ENCODE results near the gene ENC1. TPM values are rescaled to one million over a fixed set of nuclear protein-coding genes. Genes with fewer than 3 reads are reported as not detected.
"Not testable (repeated sequence)": the region's sequence is repeated elsewhere in the genome, so short reads cannot be mapped to it uniquely, and the experiment has no call there.

ENC1 gene
- total RNA-seq (2014; rRNA removed; shearing (Covaris generic)), result 104 and 109 TPM in 2 replicates

GRCh38 chr5:74640450-74640953 lies at the start of gene ENC1:
TSS of gene ENC1 (minus strand) at chr5:74640728. CDS start at chr5:74636485, 4,243 bp downstream.
- Histone ChIP-seq H3K4me3 (peak within 1 kb of the TSS; percentile 92), H3K36me3 (peaks cover 40% of the 10 kb centered on the region), H3K27ac (peak within 1 kb of the TSS; percentile 99), H3K27me3 (no peaks in the 10 kb centered on the region), H3K9me3 (replicated peaks) (no peaks in the 10 kb centered on the region), H3K4me1 (peaks cover 31% of the 10 kb centered on the region)
- peak; percentile 97 for DNase-seq

- H3K27ac ChIP-seq, result no peak overlapping the region
- peaks cover 11% of the 10 kb centered on the region; the same call in 1 of the 2 replicates for H3K4me1 ChIP-seq
- H3K9me3 ChIP-seq (replicated peaks), result no peaks in the 10 kb centered on the region
- H3K36me3 ChIP-seq, result no peaks in the 10 kb centered on the region
- no peaks in the 10 kb centered on the region for H3K27me3 ChIP-seq
- DNase-seq, result no peak
- H3K4me3 ChIP-seq, result no peak overlapping the region
These were observed 46.6 kb upstream of the ENC1 start for GRCh38 chr5:74686962-74687751.

GRCh38 chr5:74685979-74686631 lies 45.6 kb upstream of the ENC1 start:
- Histone ChIP-seq H3K36me3 (no peaks in the 10 kb centered on the region), H3K27ac (no peak overlapping the region; the same call in 1 of the 2 replicates), H3K27me3 (no peaks in the 10 kb centered on the region), H3K4me3 (peak overlapping the region; percentile 84), H3K9me3 (replicated peaks) (no peaks in the 10 kb centered on the region), H3K4me1 (peaks cover 11% of the 10 kb centered on the region; the same call in 1 of the 2 replicates)
- DNase-seq, result no peak

- H3K4me3 ChIP-seq, result peak within 1 kb of the TSS; percentile 84
- no peaks in the 10 kb centered on the region for H3K9me3 ChIP-seq (replicated peaks)
- H3K27ac ChIP-seq, result peak within 1 kb of the TSS; percentile 45
- DNase-seq, result peak; percentile 79 to 82
- peaks cover 11% of the 10 kb centered on the region; the same call in 1 of the 2 replicates for H3K4me1 ChIP-seq
- no peaks in the 10 kb centered on the region for H3K27me3 ChIP-seq
- H3K36me3 ChIP-seq, result no peaks in the 10 kb centered on the region
These were observed 44.6 kb upstream of the ENC1 start, which contains the start of gene HEXB for GRCh38 chr5:74684900-74685851. TSS of gene HEXB (plus strand) at chr5:74685233. CDS start at chr5:74685261, 28 bp downstream.

DNA sequence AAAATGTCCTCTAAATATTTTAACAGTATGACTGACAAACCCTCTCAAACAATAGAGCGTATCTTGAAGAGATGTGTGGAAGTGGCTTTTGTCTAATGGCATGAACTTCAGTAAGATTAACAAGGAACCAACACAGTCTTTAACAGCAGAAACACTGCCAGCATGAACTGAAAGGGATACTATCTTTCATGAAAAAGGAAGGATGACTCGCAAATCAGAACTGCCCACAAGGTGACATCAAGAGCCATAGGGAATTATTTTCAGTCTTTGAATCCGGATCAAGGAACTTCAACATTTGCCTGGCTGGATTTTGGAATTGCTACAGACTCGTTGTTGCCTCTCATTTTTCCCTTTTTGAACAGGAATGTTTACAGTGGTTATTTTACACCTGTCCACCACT lies 39.4 kb upstream of the ENC1 start:
- no peak for DNase-seq
- Histone ChIP-seq H3K4me3 (no peak overlapping the region), H3K27ac (no peak overlapping the region), H3K9me3 (replicated peaks) (no peaks in the 10 kb centered on the region), H3K4me1 (no peaks in the 10 kb centered on the region), H3K36me3 (no peaks in the 10 kb centered on the region), H3K27me3 (no peaks in the 10 kb centered on the region)

GRCh38 chr5:74679300-74679699 lies 38.8 kb upstream of the ENC1 start:
- not testable (repeated sequence) for H3K36me3 ChIP-seq; DNase-seq; H3K9me3 ChIP-seq (replicated peaks); H3K4me3 ChIP-seq; H3K4me1 ChIP-seq; H3K27me3 ChIP-seq; H3K27ac ChIP-seq

GRCh38 chr5:74678123-74678522 lies 37.6 kb upstream of the ENC1 start:
- not testable (repeated sequence) for H3K4me3 ChIP-seq; H3K27me3 ChIP-seq; H3K4me1 ChIP-seq; H3K27ac ChIP-seq; H3K9me3 ChIP-seq (replicated peaks); DNase-seq; H3K36me3 ChIP-seq

GRCh38 chr5:74676466-74676865 lies 35.9 kb upstream of the ENC1 start:
- not testable (repeated sequence) for H3K36me3 ChIP-seq; H3K4me1 ChIP-seq; DNase-seq; H3K9me3 ChIP-seq (replicated peaks); H3K27me3 ChIP-seq; H3K27ac ChIP-seq; H3K4me3 ChIP-seq

DNA sequence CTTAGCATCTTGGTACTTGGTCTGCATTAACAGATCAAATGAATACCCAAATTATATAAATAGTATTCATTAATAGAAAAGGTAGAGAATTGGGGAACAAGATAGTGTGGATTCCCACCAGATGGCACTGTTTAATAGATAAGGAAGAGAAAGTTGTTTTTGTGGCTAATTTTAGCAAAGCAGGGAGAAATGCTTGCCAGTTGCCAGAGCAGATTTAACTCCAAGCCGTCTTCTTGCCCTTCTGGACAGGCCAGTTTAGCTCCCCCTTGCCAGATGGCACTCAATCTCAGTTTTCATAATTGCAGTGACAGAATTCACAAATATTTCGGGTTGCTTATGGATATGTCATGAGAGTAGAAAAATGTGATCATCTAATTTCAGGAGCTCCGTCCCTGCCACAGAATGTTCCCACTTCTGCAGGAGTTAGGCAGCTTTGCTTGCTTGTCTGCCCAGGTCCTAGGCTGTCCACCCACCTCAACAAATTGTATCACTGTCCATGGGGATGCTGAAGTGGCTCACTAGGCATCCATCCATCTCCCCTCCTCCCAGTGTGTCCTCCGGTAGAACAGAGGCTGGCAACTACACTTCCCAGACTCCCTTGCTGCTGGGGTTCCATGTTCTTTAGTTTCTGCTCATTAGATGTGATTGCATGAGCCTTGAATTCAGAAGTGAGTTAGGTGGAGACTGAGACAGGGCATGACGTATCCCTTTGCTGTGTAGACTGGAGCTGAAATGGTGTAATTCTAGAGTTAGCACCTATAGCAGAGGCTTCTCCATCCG lies 32.7 kb upstream of the ENC1 start:
- H3K9me3 ChIP-seq (replicated peaks), result no peaks in the 10 kb centered on the region
- H3K4me1 ChIP-seq, result no peaks in the 10 kb centered on the region
- no peak overlapping the region for H3K27ac ChIP-seq
- H3K36me3 ChIP-seq, result no peaks in the 10 kb centered on the region
- no peak overlapping the region for H3K4me3 ChIP-seq
- no peaks in the 10 kb centered on the region for H3K27me3 ChIP-seq
- peak; percentile 16 to 52 for DNase-seq

GRCh38 chr5:74672215-74672877 lies 31.8 kb upstream of the ENC1 start:
- Histone ChIP-seq H3K36me3 (no peaks in the 10 kb centered on the region), H3K4me3 (no peak overlapping the region), H3K4me1 (no peaks in the 10 kb centered on the region), H3K27ac (no peak overlapping the region), H3K27me3 (no peaks in the 10 kb centered on the region), H3K9me3 (replicated peaks) (no peaks in the 10 kb centered on the region)
- DNase-seq, result no peak

DNA sequence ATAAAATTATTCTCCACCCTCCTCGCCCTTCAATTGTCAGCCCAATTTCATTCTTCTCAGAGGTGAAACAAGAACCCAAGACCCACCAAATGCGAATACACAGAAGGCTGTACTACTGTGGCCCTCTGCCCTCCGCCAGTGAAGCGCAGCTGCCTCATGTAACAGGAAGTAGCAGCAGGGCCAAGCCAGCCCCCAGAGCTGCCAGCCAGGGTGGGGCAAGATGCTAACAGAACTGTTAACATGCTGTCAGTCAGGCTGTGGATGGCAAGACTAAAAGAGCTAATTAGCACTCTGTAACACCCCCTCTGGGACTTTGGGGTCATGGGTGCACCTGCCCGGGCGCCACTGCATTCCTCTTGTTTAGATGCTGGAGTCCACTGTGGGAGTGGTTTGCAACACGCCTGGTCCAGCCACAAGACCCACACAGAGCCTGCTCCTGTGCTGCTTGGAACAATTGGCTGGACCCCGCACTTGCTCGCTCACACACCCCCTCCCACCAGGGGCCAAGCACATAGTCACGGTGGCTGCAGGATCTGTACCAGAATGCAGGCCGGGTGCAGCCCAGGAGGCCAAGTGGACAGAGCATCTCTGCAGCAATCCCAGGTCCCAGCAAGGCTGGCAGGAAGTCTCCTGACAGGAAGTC lies 30.0 kb upstream of the ENC1 start:
- Histone ChIP-seq H3K27ac (no peak overlapping the region), H3K36me3 (no peaks in the 10 kb centered on the region), H3K9me3 (replicated peaks) (no peaks in the 10 kb centered on the region), H3K4me3 (no peak overlapping the region), H3K4me1 (no peaks in the 10 kb centered on the region), H3K27me3 (no peaks in the 10 kb centered on the region)
- no peak for DNase-seq

GRCh38 chr5:74669821-74670220 lies 29.3 kb upstream of the ENC1 start:
- Histone ChIP-seq H3K27ac (no peak overlapping the region), H3K27me3 (no peaks in the 10 kb centered on the region), H3K9me3 (replicated peaks) (no peaks in the 10 kb centered on the region), H3K4me1 (no peaks in the 10 kb centered on the region), H3K4me3 (no peak overlapping the region), H3K36me3 (no peaks in the 10 kb centered on the region)
- DNase-seq, result no peak

- Histone ChIP-seq H3K9me3 (replicated peaks) (no peaks in the 10 kb centered on the region), H3K36me3 (no peaks in the 10 kb centered on the region), H3K4me1 (no peaks in the 10 kb centered on the region), H3K27me3 (no peaks in the 10 kb centered on the region), H3K27ac (no peak overlapping the region), H3K4me3 (no peak overlapping the region)
- DNase-seq, result no peak
These were observed 26.9 kb upstream of the ENC1 start for GRCh38 chr5:74667396-74667795.
